Trophoblast cell (in vitro differentiated cells and primary cell): ENCODE measurements around the gene THSD4.

Source experiments
- DNase-seq, 2 donors: peaks; one replicate each; pipeline ENCODE4 v3.0.0-alpha.2; 2016
- H2AFZ ChIP-seq: 2 replicates; pipeline ENCODE4 v1.6.1; 2013; ENCODE audit warnings: low read length, moderate library complexity, mild to moderate bottlenecking; ENCODE audit not compliant: insufficient read depth, poor library complexity
- H2AK5ac ChIP-seq: 2 replicates; pipeline ENCODE4 v1.6.1; 2013; ENCODE audit warnings: mild to moderate bottlenecking, low read length
- H2BK120ac ChIP-seq: 2 replicates; pipeline ENCODE4 v1.6.1; 2013; ENCODE audit warnings: low read length, mild to moderate bottlenecking, moderate library complexity; ENCODE audit not compliant: insufficient read depth, poor library complexity
- H2BK12ac ChIP-seq: 2 replicates; pipeline ENCODE4 v1.6.1; 2013; ENCODE audit warnings: mild to moderate bottlenecking, low read length, moderate library complexity
- H2BK5ac ChIP-seq: 2 replicates; pipeline ENCODE4 v1.6.1; 2013; ENCODE audit warnings: low read length, low read depth, moderate library complexity, mild to moderate bottlenecking; ENCODE audit not compliant: poor library complexity
- H3K14ac ChIP-seq: 2 replicates; pipeline ENCODE4 v1.6.1; 2013; ENCODE audit warnings: mild to moderate bottlenecking, low read length
- H3K18ac ChIP-seq: 2 replicates; pipeline ENCODE4 v1.6.1; 2013; ENCODE audit warnings: mild to moderate bottlenecking, low read length
- H3K23ac ChIP-seq: 2 replicates; pipeline ENCODE4 v1.6.1; 2013; ENCODE audit warnings: low read length
- H3K27ac ChIP-seq: 2 replicates; pipeline ENCODE4 v1.5.1; 2013; ENCODE audit warnings: low read depth, mild to moderate bottlenecking, inconsistent platforms, low read length, moderate library complexity
- H3K27me3 ChIP-seq: 2 replicates; pipeline ENCODE4 v1.6.1; 2013; ENCODE audit warnings: inconsistent platforms, mild to moderate bottlenecking, low read length, moderate library complexity; ENCODE audit not compliant: insufficient read depth
- H3K36me3 ChIP-seq, 2 experiments: 1 replicate in 1 of 2; 2 replicates in 1 of 2; pipeline ENCODE4 v1.6.1; 2013; ENCODE audit warnings: low read length in 2 of 2, mild to moderate bottlenecking in 2 of 2, moderate library complexity in 1 of 2; ENCODE audit not compliant: insufficient read depth in 2 of 2, control insufficient read depth in 1 of 2
- H3K4ac ChIP-seq: 2 replicates; pipeline ENCODE4 v1.6.1; 2013; ENCODE audit warnings: low read depth, mild to moderate bottlenecking, low read length, moderate library complexity
- H3K4me1 ChIP-seq, 2 experiments: 1 replicate in 1 of 2; 2 replicates in 1 of 2; pipeline ENCODE4 v1.6.1; 2013; ENCODE audit warnings: low read length in 2 of 2, mild to moderate bottlenecking in 2 of 2, moderate library complexity in 1 of 2; ENCODE audit not compliant: insufficient read depth in 2 of 2, control insufficient read depth in 1 of 2
- H3K4me2 ChIP-seq: 2 replicates; pipeline ENCODE4 v1.6.1; 2013; ENCODE audit warnings: inconsistent platforms, mild to moderate bottlenecking, low read length, moderate library complexity
- H3K4me3 ChIP-seq: 2 replicates; pipeline ENCODE4 v1.5.1; 2013; ENCODE audit warnings: mild to moderate bottlenecking, low read depth, low read length, inconsistent platforms
- H3K79me1 ChIP-seq: one replicate; pipeline ENCODE4 v1.6.1; 2013; ENCODE audit warnings: low read length
- H3K79me2 ChIP-seq: 2 replicates; pipeline ENCODE4 v1.6.1; 2013; ENCODE audit warnings: low read length, mild to moderate bottlenecking; ENCODE audit not compliant: control insufficient read depth, insufficient read depth, poor library complexity
- H3K9ac ChIP-seq: 2 replicates; pipeline ENCODE4 v1.6.1; 2013; ENCODE audit warnings: mild to moderate bottlenecking, low read length
- H3K9me3 ChIP-seq: 2 replicates; pipeline ENCODE4 v1.6.1; 2013; ENCODE audit warnings: low read depth, mild to moderate bottlenecking, control low read depth, inconsistent platforms, low read length; ENCODE audit not compliant: insufficient read depth
- H4K12ac ChIP-seq: 2 replicates; pipeline ENCODE4 v1.6.1; 2013; ENCODE audit warnings: low read depth, mild to moderate bottlenecking, low read length, moderate library complexity
- H4K8ac ChIP-seq: 2 replicates; pipeline ENCODE4 v1.6.1; 2013; ENCODE audit warnings: low read depth, mild to moderate bottlenecking, low read length, moderate library complexity
- H4K91ac ChIP-seq: one replicate; pipeline ENCODE4 v1.6.1; 2013; ENCODE audit warnings: low read depth, mild to moderate bottlenecking, low read length, moderate library complexity
- WGBS: extraction: QIAGEN DNeasy Blood & Tissue Kit; methylation state at CpG from one replicate; pipeline ENCODE4 v1.1.7; 2013; ENCODE audit warnings: missing lambda C conversion rate; ENCODE audit not compliant: insufficient read length, insufficient coverage; ENCODE audit errors: extremely low coverage; 5-methylcytosine and 5-hydroxymethylcytosine counted together

THSD4 gene

DNA sequence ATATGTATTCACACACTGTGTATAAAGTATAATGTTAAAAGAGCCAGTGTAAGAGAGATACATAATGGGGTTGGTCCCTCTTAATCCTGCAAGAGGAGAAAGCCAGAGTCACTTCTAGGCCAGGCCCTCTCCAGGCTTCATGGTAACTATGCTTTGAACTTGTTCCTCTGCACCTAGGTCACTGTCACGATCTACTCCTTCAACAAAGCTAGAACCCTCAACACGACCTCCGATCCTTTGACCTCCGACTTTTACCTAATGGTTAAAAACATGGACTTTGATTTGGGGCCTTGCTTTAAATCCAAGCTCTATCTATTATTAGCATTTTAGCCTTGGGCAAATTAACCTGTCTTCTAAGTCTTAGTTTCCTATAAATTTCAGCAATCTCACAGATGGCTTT, 541.2 kb downstream of the THSD4 start:
- H3K14ac ChIP-seq: no peak overlapping the region
- WGBS: no CpG with 5 or more reads among the region's 4 CpGs

DNA sequence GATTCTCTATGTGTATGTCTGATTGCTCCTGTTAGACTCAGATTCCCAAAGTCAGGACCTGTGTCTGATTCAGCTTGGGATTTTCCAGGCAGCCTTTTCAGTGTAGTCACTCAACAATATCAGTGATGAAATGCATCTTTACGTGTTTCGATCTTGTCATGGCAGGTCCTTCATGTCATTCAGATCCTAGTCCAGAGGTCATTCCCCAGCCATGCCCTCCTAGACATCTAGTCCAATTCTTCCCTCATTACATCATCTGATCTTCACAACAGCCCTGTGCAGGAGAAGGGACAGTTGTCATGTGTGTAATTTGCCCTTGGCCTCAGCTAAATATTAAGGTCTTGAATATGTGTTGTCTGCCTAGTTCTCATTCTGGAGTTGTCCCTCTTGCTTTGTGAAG, 541.9 kb downstream of the THSD4 start:
- H3K9me3 ChIP-seq: no peaks in the 10 kb centered on the region
- no peaks in the 10 kb centered on the region for H3K27me3 ChIP-seq
- no peak overlapping the region for H2BK120ac ChIP-seq
- H3K9ac ChIP-seq: no peak overlapping the region
- H3K79me2 ChIP-seq: no peaks in the 10 kb centered on the region
- H4K8ac ChIP-seq: no peak overlapping the region
- H3K4me3 ChIP-seq: no peak overlapping the region
- H3K23ac ChIP-seq: no peak overlapping the region
- no peak overlapping the region for H4K12ac ChIP-seq
- peaks cover 0 to 2% of the 10 kb centered on the region in 2 experiments for H3K4me1 ChIP-seq
- WGBS: no CpG with 5 or more reads among the region's 2 CpGs
- H3K36me3 ChIP-seq: no peaks in the 10 kb centered on the region
- H2BK12ac ChIP-seq: no peak overlapping the region
- no peak overlapping the region for H3K18ac ChIP-seq
- no peak overlapping the region for H3K14ac ChIP-seq
- no peaks in the 10 kb centered on the region for H3K79me1 ChIP-seq
- H3K27ac ChIP-seq: no peak overlapping the region
- no peak overlapping the region for H3K4ac ChIP-seq
- DNase-seq: no peak
- H2BK5ac ChIP-seq: no peak overlapping the region
- H4K91ac ChIP-seq: no peak overlapping the region
- H3K4me2 ChIP-seq: no peak overlapping the region
- no peak overlapping the region for H2AK5ac ChIP-seq
- H2AFZ ChIP-seq: no peak overlapping the region

More for the DNA sequence above, 541.2 kb downstream of the THSD4 start:
- DNase-seq: no peak
- H3K79me2 ChIP-seq: no peaks in the 10 kb centered on the region
- no peak overlapping the region for H2BK120ac ChIP-seq
- no peaks in the 10 kb centered on the region for H3K79me1 ChIP-seq
- no peak overlapping the region for H3K4ac ChIP-seq
- no peak overlapping the region for H3K23ac ChIP-seq
- H4K91ac ChIP-seq: no peak overlapping the region
- H3K9me3 ChIP-seq: no peaks in the 10 kb centered on the region
- no peak overlapping the region for H2AK5ac ChIP-seq
- H3K4me3 ChIP-seq: no peak overlapping the region
- H3K27ac ChIP-seq: no peak overlapping the region
- H2BK5ac ChIP-seq: no peak overlapping the region
- no peak overlapping the region for H2BK12ac ChIP-seq
- H2AFZ ChIP-seq: no peak overlapping the region
- H4K8ac ChIP-seq: no peak overlapping the region
- H3K4me2 ChIP-seq: no peak overlapping the region
- no peak overlapping the region for H3K18ac ChIP-seq
- H3K9ac ChIP-seq: no peak overlapping the region
- H3K27me3 ChIP-seq: no peaks in the 10 kb centered on the region
- no peak overlapping the region for H4K12ac ChIP-seq
- H3K4me1 ChIP-seq: peaks cover 0 to 2% of the 10 kb centered on the region in 2 experiments
- H3K36me3 ChIP-seq: no peaks in the 10 kb centered on the region

DNA sequence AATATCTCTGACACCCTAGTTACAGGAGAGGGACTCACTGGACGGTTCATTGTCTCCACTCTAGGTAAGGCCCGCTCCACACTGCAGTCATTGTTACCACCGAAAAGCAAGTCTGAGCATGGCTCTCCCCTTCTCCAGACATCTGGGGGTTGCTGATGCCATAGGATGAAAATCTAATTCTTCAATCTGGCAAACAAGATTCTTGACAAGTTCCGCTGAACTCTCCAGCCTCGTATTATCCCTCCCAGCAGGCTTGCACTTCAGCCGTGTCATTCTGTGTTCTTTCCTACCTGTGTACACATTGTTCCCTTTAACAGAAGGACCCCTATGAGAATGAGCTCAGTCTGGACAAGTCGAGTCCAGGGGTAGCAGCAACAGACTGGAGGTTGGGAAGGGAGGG, 542.8 kb downstream of the THSD4 start:
- no peak for DNase-seq
- Histone ChIP-seq H3K14ac (no peak overlapping the region), H3K79me2 (no peaks in the 10 kb centered on the region), H2BK5ac (no peak overlapping the region), H2BK120ac (no peak overlapping the region), H3K4me2 (no peak overlapping the region), H3K4me1 (peaks cover 0 to 2% of the 10 kb centered on the region in 2 experiments), H2AFZ (no peak overlapping the region), H3K27me3 (no peaks in the 10 kb centered on the region), H3K4ac (no peak overlapping the region), H3K9ac (no peak overlapping the region), H2AK5ac (no peak overlapping the region), H3K36me3 (no peaks in the 10 kb centered on the region), H4K8ac (no peak overlapping the region), H4K91ac (no peak overlapping the region), H3K18ac (no peak overlapping the region), H3K27ac (no peak overlapping the region), H3K9me3 (no peaks in the 10 kb centered on the region), H3K79me1 (no peaks in the 10 kb centered on the region), H2BK12ac (no peak overlapping the region), H3K4me3 (no peak overlapping the region), H4K12ac (no peak overlapping the region), H3K23ac (no peak overlapping the region)
- no CpG with 5 or more reads among the region's 7 CpGs for WGBS

DNA sequence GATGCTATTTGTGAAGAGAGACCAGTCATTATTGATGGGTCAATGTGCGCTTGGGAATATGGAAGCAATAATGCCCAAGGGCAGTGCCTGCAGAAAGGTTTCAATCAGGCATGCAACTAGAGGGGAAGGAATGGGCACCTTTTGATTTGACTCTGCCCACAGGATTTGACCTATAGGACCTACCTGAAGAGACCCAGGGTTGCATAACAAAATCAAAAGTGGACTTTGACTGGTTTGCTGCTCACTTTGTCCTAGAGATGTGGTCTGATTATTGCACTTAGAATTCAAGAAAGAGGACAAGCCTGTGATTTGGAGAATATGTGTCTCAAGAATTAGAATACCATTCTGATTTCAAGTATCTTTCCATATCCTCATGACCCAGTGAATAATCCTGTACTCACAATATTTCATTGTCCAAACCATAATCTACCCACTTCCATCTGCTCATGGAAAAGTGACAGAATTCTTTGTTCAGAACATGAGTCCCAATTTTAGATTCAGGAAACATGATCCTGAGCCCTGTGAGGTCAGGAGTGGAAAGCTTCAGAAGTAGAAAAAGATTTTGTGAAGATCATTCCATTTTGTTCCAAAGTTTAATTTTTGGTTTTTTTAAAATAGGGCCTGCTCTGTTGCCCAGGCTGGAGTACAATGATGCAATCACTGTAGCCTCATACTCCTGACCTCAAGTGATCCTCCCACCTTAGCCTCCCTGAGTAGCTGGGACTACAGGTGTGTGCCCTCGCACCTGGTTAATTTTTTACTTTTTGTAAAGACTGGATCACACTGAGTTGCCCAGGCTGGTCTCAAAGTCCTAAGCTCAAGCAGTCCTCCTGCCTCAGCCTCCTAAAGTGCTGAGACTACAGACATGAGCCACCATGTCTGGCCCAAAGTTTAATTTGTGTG, 543.8 kb downstream of the THSD4 start:
- Histone ChIP-seq H2BK120ac (no peak overlapping the region), H3K4me1 (peaks cover 0 to 2% of the 10 kb centered on the region in 2 experiments), H2BK12ac (no peak overlapping the region), H2AK5ac (no peak overlapping the region), H3K79me2 (no peaks in the 10 kb centered on the region), H2AFZ (no peak overlapping the region), H3K9me3 (no peaks in the 10 kb centered on the region), H3K27ac (no peak overlapping the region), H3K79me1 (no peaks in the 10 kb centered on the region), H3K27me3 (no peaks in the 10 kb centered on the region), H3K4ac (no peak overlapping the region), H3K4me2 (no peak overlapping the region), H2BK5ac (no peak overlapping the region), H3K18ac (no peak overlapping the region), H3K23ac (no peak overlapping the region), H3K14ac (no peak overlapping the region), H4K12ac (no peak overlapping the region), H4K8ac (no peak overlapping the region), H3K9ac (no peak overlapping the region), H3K4me3 (no peak overlapping the region), H3K36me3 (no peaks in the 10 kb centered on the region), H4K91ac (no peak overlapping the region)
- DNase-seq: no peak
- no CpG with 5 or more reads among the region's 2 CpGs for WGBS
